ENCODE results near the gene CACNA1H.

CACNA1H gene

GRCh38 chr16:1159325-1159972 is 6.5 kb downstream of the CACNA1H start:
- DNase-seq, result no peak

GRCh38 chr16:1159973-1160772 is 7.3 kb downstream of the CACNA1H start:
- DNase-seq, result no peak

GRCh38 chr16:1160773-1161348 is 8.0 kb downstream of the CACNA1H start:
- no peak for DNase-seq

GRCh38 chr16:1162701-1163566 is 10.0 kb downstream of the CACNA1H start:
- DNase-seq, result no peak

GRCh38 chr16:1163567-1164055 is 10.7 kb downstream of the CACNA1H start:
- no peak for DNase-seq

- DNase-seq, result no peak
Observed at GRCh38 chr16:1164382-1164781, 11.5 kb downstream of the CACNA1H start.

GRCh38 chr16:1164975-1165374 is 12.1 kb downstream of the CACNA1H start:
- no peak for DNase-seq

- no peak for DNase-seq
Observed at GRCh38 chr16:1165511-1165910, 12.6 kb downstream of the CACNA1H start.

GRCh38 chr16:1167276-1168107 is 14.6 kb downstream of the CACNA1H start:
- no peak for DNase-seq

- DNase-seq, result no peak
Observed at GRCh38 chr16:1168837-1169236, 15.9 kb downstream of the CACNA1H start.

GRCh38 chr16:1169285-1170075 is 16.6 kb downstream of the CACNA1H start:
- no peak for DNase-seq

- DNase-seq, result no peak
Observed at GRCh38 chr16:1170076-1170418, 17.1 kb downstream of the CACNA1H start.

- no peak for DNase-seq
Observed at GRCh38 chr16:1171001-1171400, 18.1 kb downstream of the CACNA1H start.

- no peak for DNase-seq
Observed at GRCh38 chr16:1171854-1172428, 19.0 kb downstream of the CACNA1H start.

GRCh38 chr16:1172651-1173050 is 19.7 kb downstream of the CACNA1H start:
- no peak for DNase-seq

- no peak for DNase-seq
Observed at GRCh38 chr16:1173788-1174451, 21.0 kb downstream of the CACNA1H start.

- no peak for DNase-seq
Observed at GRCh38 chr16:1174477-1175357, 21.8 kb downstream of the CACNA1H start.

- DNase-seq, result no peak
Observed at GRCh38 chr16:1175566-1176279, 22.8 kb downstream of the CACNA1H start.

All from activated naive CD4-positive, alpha-beta T cell treated with Interleukin-2 at 50 U/mL for 16 hours (primary cell).